ENCODE data around the gene C1QL4.
"Not testable (repeated sequence)": the region's sequence is repeated elsewhere in the genome, so short reads cannot be mapped to it uniquely, and the experiment has no call there.

C1QL4 gene

DNA sequence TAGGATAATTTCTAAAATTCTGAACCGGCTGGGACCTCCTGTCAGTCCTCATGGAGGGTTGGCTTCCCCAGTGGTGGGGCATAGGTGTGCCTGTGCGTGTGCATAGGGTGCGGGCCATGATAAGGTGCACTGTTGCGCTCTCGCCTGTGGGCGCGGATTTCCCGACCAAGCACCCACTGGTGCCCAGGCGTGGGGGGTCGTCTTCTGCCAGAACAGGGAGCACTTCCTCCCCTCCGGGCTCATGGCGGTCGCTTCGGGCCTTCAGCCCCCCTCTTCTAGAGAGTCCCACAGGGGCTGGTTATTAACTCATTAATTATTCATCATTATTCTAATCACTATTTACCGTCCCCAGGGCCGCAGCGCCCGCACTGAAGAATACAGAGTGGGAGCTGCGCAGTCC lies 2.8 kb downstream of the C1QL4 start:
- in situ Hi-C loops (cut with MboI; ENCODE audit: low sequenced_read_pairs) = no loop called here
- no peaks in the 10 kb centered on the region for H3K27me3 ChIP-seq (ENCODE audit: low read depth)
- no peak overlapping the region for H3K4me3 ChIP-seq
- H3K9me3 ChIP-seq = no peaks in the 10 kb centered on the region
- H3K36me3 ChIP-seq (replicated peaks) = peaks cover 30% of the 10 kb centered on the region
- peak in 1 of 2 experiments; percentile 9 for DNase-seq (ENCODE audit: low spot score in 2 of 2)
- peaks cover 10% of the 10 kb centered on the region; the same call in 1 of the 2 replicates for H3K4me1 ChIP-seq

DNA sequence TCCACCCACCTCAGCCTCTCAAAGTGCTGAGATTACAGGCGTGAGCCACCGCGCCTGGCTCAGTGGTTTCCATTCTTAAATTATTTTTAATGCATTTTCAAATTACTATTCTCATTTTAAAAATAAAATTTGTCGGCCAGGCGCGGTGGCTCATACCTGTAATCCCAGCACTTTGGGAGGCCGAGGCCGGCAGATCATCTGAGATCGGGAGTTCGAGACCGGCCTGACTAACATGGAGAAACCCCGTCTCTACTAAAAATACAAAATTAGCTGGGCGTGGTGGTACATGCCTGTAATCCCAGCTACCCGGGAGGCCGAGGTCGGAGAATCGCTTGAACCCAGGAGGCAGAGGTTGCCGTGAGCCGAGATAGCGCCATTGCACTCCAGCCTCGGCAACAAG lies 3.2 kb downstream of the C1QL4 start:
- Histone ChIP-seq H3K36me3 (replicated peaks) (peaks cover 34% of the 10 kb centered on the region), H3K4me1 (peaks cover 10% of the 10 kb centered on the region; the same call in 1 of the 2 replicates)
- in situ Hi-C loops (cut with MboI; ENCODE audit: low sequenced_read_pairs); H3K4me3 ChIP-seq; H3K9me3 ChIP-seq; H3K27me3 ChIP-seq (ENCODE audit: low read depth): not testable (repeated sequence)
- peak in 1 of 2 experiments; percentile 4 for DNase-seq (ENCODE audit: low spot score in 2 of 2)

DNA sequence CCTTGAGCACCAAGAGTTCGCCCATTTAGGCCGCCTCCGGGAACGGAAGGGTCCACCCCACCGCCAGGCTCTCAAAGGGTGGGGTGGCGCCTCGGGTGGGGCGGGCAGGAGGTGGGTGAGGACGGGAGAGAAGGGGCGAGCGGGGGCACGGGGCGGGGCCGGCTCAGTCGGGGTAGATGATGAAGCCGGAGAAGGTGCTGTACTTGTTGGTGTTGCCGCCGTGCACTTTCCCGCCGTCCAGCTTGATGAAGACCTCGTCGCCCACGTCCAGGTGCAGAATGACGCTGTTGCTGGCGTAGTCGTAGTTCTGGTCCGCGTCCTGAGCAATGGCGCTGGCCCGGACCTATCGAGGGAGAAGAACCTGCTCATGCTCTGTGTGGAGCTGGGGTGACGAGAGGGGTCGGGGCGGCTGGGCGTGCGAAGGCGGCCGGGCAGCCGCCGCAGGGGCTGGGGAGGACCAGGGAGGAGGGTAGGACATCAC lies 4.1 kb downstream of the C1QL4 start:
- Histone ChIP-seq H3K4me3 (no peak overlapping the region), H3K27me3 (ENCODE audit: low read depth) (no peaks in the 10 kb centered on the region), H3K9me3 (no peaks in the 10 kb centered on the region), H3K36me3 (replicated peaks) (peaks cover 39% of the 10 kb centered on the region), H3K4me1 (peaks cover 10% of the 10 kb centered on the region; the same call in 1 of the 2 replicates)
- peak in 1 of 2 experiments; percentile 10 for DNase-seq (ENCODE audit: low spot score in 2 of 2)
- in situ Hi-C loops (cut with MboI; ENCODE audit: low sequenced_read_pairs) = no loop called here

DNA sequence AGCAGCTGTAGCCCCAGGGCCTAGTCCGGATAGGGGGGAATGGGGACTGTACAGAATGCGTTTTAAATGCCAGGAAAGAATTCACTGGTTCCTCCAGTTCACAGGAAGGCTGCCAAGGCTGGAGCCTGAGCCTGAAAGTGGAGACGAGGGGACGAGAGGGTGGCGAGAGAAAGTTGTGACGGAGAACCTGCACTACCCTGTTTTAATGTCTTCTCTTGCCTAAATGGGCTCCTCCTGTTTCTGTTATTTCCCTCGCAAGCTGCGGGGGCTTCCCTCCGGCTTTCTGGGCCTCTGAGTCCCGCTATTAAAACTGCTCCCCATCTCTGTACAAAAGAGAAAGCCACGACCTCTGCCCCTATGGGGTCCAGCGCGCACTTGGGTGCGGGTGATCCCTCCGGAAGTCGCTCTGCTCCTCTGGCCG lies 4.5 kb downstream of the C1QL4 start:
- in situ Hi-C loops (cut with MboI; ENCODE audit: low sequenced_read_pairs) = no loop called here
- Histone ChIP-seq H3K27me3 (ENCODE audit: low read depth) (no peaks in the 10 kb centered on the region), H3K4me3 (no peak overlapping the region), H3K4me1 (peaks cover 10% of the 10 kb centered on the region; the same call in 1 of the 2 replicates), H3K9me3 (no peaks in the 10 kb centered on the region), H3K36me3 (replicated peaks) (peaks cover 43% of the 10 kb centered on the region)
- DNase-seq (ENCODE audit: low spot score in 2 of 2) = no peak

DNA sequence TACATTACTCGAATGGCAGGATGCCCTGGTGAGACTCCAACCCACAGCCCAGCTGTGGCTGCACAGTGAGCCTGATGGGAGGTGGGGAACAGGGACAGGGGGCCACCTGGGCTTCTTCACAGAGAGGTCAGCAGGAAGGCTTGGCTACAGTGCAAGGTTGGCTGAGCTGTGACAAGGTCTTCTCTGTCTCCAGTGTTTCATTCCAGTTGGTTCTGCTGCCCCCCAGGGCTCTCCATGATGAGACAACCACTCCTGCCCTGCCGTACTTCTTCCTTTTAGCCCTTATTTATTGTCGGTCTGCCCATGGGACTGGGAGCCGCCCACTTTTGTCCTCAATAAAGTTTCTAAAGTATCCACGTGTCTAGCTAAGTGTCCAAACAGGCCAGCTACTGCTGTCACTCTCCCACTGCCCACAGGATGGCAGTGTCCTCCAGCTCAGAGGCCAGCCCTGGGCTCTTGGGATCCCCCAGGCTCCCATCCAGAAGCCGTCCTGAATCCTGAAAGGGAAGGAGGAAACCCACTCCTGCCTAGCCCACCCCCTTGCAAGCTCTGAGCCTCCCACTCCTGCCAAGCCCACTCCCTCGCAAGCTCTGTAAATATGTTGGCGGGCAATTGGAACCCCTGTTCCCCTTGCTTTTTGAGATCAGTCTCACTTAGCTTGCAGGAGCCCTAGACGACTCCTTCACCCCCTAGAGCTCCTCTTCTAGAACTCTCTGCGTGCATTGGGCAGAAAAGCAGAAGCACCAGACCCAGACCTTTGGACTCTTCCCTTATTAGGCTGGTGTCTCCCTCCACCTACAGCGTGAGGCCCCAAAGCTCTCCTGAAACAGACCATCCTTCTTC lies 5.4 kb downstream of the C1QL4 start:
- Histone ChIP-seq H3K36me3 (replicated peaks) (peaks cover 51% of the 10 kb centered on the region), H3K27me3 (ENCODE audit: low read depth) (no peaks in the 10 kb centered on the region), H3K9me3 (no peaks in the 10 kb centered on the region), H3K4me3 (no peak overlapping the region), H3K4me1 (peaks cover 10% of the 10 kb centered on the region; the same call in 1 of the 2 replicates)
- DNase-seq (ENCODE audit: low spot score in 2 of 2) = peak; percentile 44 to 80
- in situ Hi-C loops (cut with MboI; ENCODE audit: low sequenced_read_pairs) = no loop called here

DNA sequence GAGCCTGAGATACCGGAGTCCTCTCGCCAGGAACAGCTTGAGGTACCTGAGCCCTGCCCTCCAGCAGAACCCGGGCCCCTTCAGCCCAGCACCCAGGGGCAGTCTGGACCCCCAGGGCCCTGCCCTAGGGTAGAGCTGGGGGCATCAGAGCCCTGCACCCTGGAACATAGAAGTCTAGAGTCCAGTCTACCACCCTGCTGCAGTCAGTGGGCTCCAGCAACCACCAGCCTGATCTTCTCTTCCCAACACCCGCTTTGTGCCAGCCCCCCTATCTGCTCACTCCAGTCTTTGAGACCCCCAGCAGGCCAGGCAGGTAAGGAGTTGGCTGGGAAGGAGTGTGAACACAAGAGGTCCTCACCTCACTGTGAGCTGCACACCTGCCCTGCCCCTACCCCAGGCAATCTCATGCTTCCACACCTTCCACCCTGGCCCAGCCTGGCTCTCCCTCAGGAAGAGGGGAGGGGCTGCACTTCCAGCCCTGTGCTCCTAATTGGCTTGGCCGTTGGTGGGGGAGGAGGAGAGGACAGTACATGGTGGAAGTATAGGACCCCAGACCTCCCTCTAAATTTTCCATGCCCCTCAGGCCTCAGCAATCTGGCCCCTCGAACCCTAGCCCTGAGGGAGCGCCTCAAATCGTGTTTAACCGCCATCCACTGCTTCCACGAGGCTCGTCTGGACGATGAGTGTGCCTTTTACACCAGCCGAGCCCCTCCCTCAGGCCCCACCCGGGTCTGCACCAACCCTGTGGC lies 6.2 kb downstream of the C1QL4 start:
- H3K36me3 ChIP-seq (replicated peaks) = peaks cover 59% of the 10 kb centered on the region
- in situ Hi-C loops (cut with MboI; ENCODE audit: low sequenced_read_pairs) = no loop called here
- no peaks in the 10 kb centered on the region for H3K27me3 ChIP-seq (ENCODE audit: low read depth)

DNA sequence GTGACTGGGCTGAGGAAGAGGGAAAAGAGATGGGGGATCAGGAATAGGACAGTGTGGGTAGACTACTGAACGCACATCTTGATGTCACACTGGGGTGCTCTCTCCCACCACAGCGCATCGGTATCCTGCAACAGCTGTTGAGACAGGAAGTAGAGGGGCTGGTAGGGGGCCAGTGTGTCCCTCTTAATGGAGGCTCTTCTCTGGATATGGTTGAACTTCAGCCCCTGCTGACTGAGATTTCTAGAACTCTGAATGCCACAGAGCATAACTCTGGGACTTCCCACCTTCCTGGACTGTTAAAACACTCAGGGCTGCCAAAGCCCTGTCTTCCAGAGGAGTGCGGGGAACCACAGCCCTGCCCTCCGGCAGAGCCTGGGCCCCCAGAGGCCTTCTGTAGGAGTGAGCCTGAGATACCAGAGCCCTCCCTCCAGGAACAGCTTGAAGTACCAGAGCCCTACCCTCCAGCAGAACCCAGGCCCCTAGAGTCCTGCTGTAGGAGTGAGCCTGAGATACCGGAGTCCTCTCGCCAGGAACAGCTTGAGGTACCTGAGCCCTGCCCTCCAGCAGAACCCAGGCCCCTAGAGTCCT lies 6.9 kb downstream of the C1QL4 start:
- Histone ChIP-seq H3K4me3 (no peak overlapping the region), H3K27me3 (ENCODE audit: low read depth) (no peaks in the 10 kb centered on the region), H3K4me1 (peaks cover 4% of the 10 kb centered on the region; the same call in 1 of the 2 replicates), H3K9me3 (no peaks in the 10 kb centered on the region), H3K36me3 (replicated peaks) (peaks cover 65% of the 10 kb centered on the region)
- in situ Hi-C loops (cut with MboI; ENCODE audit: low sequenced_read_pairs) = no loop called here
- DNase-seq (ENCODE audit: low spot score in 2 of 2) = no peak

More for the DNA sequence above, 6.2 kb downstream of the C1QL4 start:
- Histone ChIP-seq H3K4me1 (peaks cover 7% of the 10 kb centered on the region; the same call in 1 of the 2 replicates), H3K9me3 (no peaks in the 10 kb centered on the region), H3K4me3 (no peak overlapping the region)
- no peak for DNase-seq (ENCODE audit: low spot score in 2 of 2)

DNA sequence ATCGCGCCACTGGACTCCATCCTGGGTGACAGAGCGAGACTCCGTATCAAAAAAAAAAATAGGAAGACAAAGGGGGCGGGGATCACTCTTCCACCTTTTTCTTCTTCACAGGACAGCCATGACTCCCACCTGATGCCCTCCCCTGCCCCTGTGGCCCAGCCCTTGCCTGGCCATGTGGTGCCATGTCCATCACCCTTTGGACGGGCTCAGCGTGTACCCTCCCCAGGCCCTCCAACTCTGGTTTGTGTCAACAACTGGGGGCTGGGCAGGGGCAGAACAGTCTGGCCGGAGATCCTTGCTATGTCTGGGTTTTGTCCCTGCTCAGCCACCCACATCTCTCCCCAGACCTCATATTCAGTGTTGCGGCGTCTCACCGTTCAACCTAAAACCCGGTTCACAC lies 8.2 kb downstream of the C1QL4 start:
- no peaks in the 10 kb centered on the region for H3K9me3 ChIP-seq
- DNase-seq (ENCODE audit: low spot score in 2 of 2) = no peak
- in situ Hi-C loops (cut with MboI; ENCODE audit: low sequenced_read_pairs) = no loop called here
- peaks cover 67% of the 10 kb centered on the region for H3K36me3 ChIP-seq (replicated peaks)
- H3K4me3 ChIP-seq = no peak overlapping the region
- H3K27me3 ChIP-seq (ENCODE audit: low read depth) = no peaks in the 10 kb centered on the region
- peaks cover 2% of the 10 kb centered on the region for H3K4me1 ChIP-seq

DNA sequence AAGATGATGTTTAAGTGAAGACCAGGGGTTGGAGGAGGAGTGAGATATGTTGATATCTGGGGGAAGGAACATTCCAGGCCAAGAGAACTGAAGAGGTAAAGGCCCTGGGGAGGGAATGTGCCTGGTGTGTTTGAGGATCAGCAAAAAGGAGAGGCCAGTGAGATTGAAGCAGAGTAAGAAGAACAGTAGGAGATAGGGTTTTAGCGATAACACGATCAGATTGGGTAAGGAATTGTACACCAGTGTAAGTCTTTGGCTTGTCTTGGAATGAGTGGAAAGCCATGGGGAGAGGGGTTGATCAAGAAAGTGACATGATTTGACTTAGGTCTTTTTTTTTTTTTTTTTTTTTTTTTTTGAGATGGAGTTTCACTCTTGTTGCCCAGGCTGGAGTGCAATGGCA lies 9.1 kb downstream of the C1QL4 start:
- DNase-seq (ENCODE audit: low spot score in 2 of 2) = no peak
- H3K27me3 ChIP-seq (ENCODE audit: low read depth) = no peaks in the 10 kb centered on the region
- H3K9me3 ChIP-seq = no peaks in the 10 kb centered on the region
- in situ Hi-C loops (cut with MboI; ENCODE audit: low sequenced_read_pairs) = no loop called here
- no peak overlapping the region for H3K4me3 ChIP-seq
- peaks cover 2% of the 10 kb centered on the region for H3K4me1 ChIP-seq
- H3K36me3 ChIP-seq (replicated peaks) = peaks cover 71% of the 10 kb centered on the region

DNA sequence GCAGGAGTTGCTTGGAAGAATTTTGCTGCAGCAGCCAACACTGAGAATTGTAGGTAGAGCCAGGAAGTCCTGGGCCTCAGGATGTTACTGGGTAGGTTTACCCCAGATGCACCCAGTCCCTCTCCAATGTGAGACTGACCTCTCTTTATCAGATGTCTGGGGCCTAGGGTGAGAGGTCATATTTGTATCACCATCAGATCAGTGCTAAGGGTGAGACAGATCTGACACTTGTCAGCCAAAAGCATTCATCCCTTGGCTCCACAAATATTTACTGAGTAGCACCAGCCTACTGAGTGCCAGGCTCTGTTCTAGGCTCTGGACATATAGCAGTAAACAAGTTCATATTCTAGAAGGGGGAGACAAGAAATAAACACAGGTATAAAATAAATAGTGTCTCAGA lies 9.6 kb downstream of the C1QL4 start:
- Histone ChIP-seq H3K27me3 (ENCODE audit: low read depth) (no peaks in the 10 kb centered on the region), H3K4me1 (peaks cover 2% of the 10 kb centered on the region), H3K36me3 (replicated peaks) (peaks cover 70% of the 10 kb centered on the region), H3K4me3 (no peak overlapping the region), H3K9me3 (no peaks in the 10 kb centered on the region)
- no peak for DNase-seq (ENCODE audit: low spot score in 2 of 2)
- in situ Hi-C loops (cut with MboI; ENCODE audit: low sequenced_read_pairs) = no loop called here

DNA sequence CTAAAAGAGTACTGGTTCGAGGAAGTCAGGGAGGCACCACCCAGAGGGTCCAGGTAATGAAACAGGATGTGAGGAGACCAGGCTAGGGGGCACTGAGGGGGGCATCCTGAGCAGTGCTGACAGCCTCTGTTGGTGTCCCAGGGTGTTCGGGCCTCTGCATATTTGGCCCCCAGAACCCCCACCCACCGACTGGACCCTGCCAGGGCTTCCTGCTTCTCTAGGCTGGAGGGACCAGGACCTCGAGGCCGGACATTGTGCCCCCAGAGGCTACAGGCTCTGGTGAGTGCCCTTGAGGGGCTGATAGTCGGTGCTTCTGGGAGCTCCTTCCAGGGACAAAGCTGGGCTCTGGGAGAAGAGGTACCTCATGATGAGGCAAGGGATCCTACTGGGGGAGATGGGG lies 11.4 kb downstream of the C1QL4 start:
- H3K4me3 ChIP-seq = no peak overlapping the region
- no peaks in the 10 kb centered on the region for H3K9me3 ChIP-seq
- DNase-seq (ENCODE audit: low spot score in 2 of 2) = no peak
- H3K4me1 ChIP-seq = peaks cover 6% of the 10 kb centered on the region
- no peaks in the 10 kb centered on the region for H3K27me3 ChIP-seq (ENCODE audit: low read depth)
- in situ Hi-C loops (cut with MboI; ENCODE audit: low sequenced_read_pairs) = no loop called here
- peaks cover 53% of the 10 kb centered on the region for H3K36me3 ChIP-seq (replicated peaks)

DNA sequence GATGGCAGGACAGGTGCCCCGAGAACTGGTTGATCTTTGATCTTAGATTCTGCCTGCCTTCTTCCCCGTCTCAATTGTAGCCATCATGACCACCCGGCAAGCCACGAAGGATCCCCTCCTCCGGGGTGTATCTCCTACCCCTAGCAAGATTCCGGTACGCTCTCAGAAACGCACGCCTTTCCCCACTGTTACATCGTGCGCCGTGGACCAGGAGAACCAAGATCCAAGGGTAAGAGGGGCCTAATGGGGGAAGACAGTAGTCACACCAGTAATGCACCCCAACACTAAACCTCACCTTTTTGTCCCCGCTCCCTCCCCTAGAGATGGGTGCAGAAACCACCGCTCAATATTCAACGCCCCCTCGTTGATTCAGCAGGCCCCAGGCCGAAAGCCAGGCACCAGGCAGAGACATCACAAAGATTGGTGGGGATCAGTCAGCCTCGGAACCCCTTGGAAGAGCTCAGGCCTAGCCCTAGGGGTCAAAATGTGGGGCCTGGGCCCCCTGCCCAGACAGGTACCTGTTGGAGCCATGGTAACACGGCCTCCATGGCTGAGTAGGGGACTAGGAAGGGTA lies 13.4 kb downstream of the C1QL4 start:
- in situ Hi-C loops (cut with MboI; ENCODE audit: low sequenced_read_pairs) = no loop called here
- DNase-seq (ENCODE audit: low spot score in 2 of 2) = no peak
- Histone ChIP-seq H3K9me3 (no peaks in the 10 kb centered on the region), H3K4me3 (peak overlapping the region; percentile 76), H3K36me3 (replicated peaks) (peaks cover 37% of the 10 kb centered on the region), H3K27me3 (ENCODE audit: low read depth) (no peaks in the 10 kb centered on the region), H3K4me1 (peaks cover 6% of the 10 kb centered on the region)

DNA sequence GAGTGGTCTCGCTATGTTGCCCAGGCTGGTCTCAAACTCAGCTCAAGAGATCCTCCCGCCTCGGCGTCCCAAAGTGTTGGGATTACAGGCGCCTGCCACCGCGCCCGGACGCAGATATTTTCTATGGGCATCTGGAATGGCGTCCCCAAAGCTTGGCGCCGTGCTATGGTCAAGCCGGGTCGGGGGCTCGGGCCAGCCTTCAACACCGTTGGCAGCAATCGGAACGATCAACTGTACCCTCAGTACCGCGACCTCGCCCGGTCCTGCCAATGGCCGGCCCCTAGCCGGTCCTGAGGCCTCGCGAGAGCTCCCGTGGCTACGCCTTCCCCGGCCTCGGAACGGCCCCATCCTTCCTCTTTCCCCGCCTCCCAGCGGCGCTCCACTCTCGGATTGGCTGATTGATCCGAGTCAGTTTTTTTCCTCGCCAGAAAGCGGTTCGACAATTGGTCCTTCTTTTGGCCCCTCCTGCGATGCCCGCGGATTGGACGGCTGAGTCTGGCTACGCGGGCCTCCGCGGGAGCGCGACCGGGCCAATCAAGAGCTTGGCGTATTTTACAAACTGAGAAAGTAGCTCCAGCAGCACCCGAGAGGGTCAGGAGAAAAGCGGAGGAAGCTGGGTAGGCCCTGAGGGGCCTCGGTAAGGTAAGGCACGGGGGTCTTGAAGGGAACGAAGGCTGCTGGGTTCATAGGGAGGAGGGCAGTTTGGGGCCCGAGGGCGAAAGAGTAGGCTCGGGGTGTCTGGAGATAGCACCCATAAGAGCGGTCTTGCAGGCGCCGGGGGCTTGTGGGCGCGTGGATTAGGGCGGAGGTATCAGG lies 14.1 kb downstream of the C1QL4 start, which contains the start of gene TROAP:
Gene TROAP, plus strand, starts transcription at position 548 of the 816 bp plus-strand sequence. CDS start 354 bp downstream, outside the sequence.
- peaks cover 6% of the 10 kb centered on the region for H3K4me1 ChIP-seq
- H3K27me3 ChIP-seq (ENCODE audit: low read depth) = no peaks in the 10 kb centered on the region
- peak within 1 kb of the TSS; percentile 76 for H3K4me3 ChIP-seq
- peaks cover 32% of the 10 kb centered on the region for H3K36me3 ChIP-seq (replicated peaks)
- no peaks in the 10 kb centered on the region for H3K9me3 ChIP-seq
- DNase-seq (ENCODE audit: low spot score in 2 of 2) = peak; percentile 98 to 99
- in situ Hi-C loops (cut with MboI; ENCODE audit: low sequenced_read_pairs) = no loop called here
